Naive thymus-derived CD4-positive, alpha-beta T cell (primary cell): ENCODE results near the gene RADX. TPM values are rescaled to one million over a fixed set of nuclear protein-coding genes. Genes with fewer than 3 reads are reported as not detected.
"Not testable (repeated sequence)": the region's sequence is repeated elsewhere in the genome, so short reads cannot be mapped to it uniquely, and the experiment has no call there.

ENCODE experiments used
- ATAC-seq: fragments of 150-1000 bp; cut with Tn5 transposase; 2 replicates; pipeline ENCODE4 v1.10.0; 2021; ENCODE audit warnings: mild to moderate bottlenecking, moderate library complexity
- CTCF ChIA-PET: fragments of 350-600 bp; sonication (Branson Sonifier 250); formaldehyde crosslinking; loops from one replicate; lab custom pipeline; 2021; ENCODE audit warnings: antibody characterized with exemption; lab: Charles Lee
- POLR2A ChIA-PET: fragments of 350-600 bp; sonication (Branson Sonifier 250); formaldehyde crosslinking; loops from one replicate; lab custom pipeline; 2021; ENCODE audit warnings: antibody characterized with exemption, inconsistent platforms; lab: Charles Lee
- DNase-seq, 9 donors: peaks; one replicate each; pipeline versions ENCODE4 v3.0.0 to v3.0.0-alpha.2; 2020 to 2022; ENCODE audit warnings: mixed read lengths in 1 of 9
- H3K27ac ChIP-seq: one replicate; pipeline ENCODE4 v1.7.0; 2013; ENCODE audit warnings: mild to moderate bottlenecking, low read depth, low read length, moderate library complexity
- H3K27me3 ChIP-seq, 2 donors: one replicate each; pipeline ENCODE4 v1.7.0; 2013; ENCODE audit warnings: low read length in 2 of 2, mild to moderate bottlenecking in 2 of 2, moderate library complexity in 2 of 2; ENCODE audit not compliant: control insufficient read depth in 2 of 2, insufficient read depth in 2 of 2
- H3K36me3 ChIP-seq, 3 experiments: 1 replicate in 2 of 3; 2 replicates in 1 of 3; pipeline ENCODE4 v1.7.0; 2013; ENCODE audit warnings: low read length in 3 of 3, mild to moderate bottlenecking in 3 of 3, moderate library complexity in 1 of 3; ENCODE audit not compliant: insufficient read depth in 3 of 3, control insufficient read depth in 2 of 3
- H3K4me1 ChIP-seq, 2 donors: one replicate each; pipeline ENCODE4 v1.7.0; 2013; ENCODE audit warnings: low read length in 2 of 2, mild to moderate bottlenecking in 2 of 2, moderate library complexity in 1 of 2; ENCODE audit not compliant: control insufficient read depth in 2 of 2, insufficient read depth in 2 of 2
- H3K4me3 ChIP-seq: 2 replicates; pipeline ENCODE4 v1.7.0; 2013; ENCODE audit warnings: mild to moderate bottlenecking, low read length
- H3K9me3 ChIP-seq, 3 experiments: 1 replicate in 2 of 3; 2 replicates in 1 of 3; pipeline ENCODE4 v1.7.0; 2013; ENCODE audit warnings: low read length in 3 of 3; ENCODE audit not compliant: control insufficient read depth in 2 of 3
- H3K27ac Mint-ChIP-seq, 9 donors: one replicate each; pipeline ENCODE4 v1.8.0; 2020 to 2022; ENCODE audit warnings: mixed read lengths in 9 of 9, mild to moderate bottlenecking in 8 of 9, moderate library complexity in 5 of 9, inconsistent platforms in 2 of 9
- H3K27me3 Mint-ChIP-seq, 5 donors: one replicate each; pipeline ENCODE4 v1.8.0; 2021 to 2022; ENCODE audit warnings: mixed read lengths in 5 of 5, mild to moderate bottlenecking in 1 of 5
- H3K36me3 Mint-ChIP-seq, 5 donors: one replicate each; pipeline ENCODE4 v1.8.0; 2020 to 2022; ENCODE audit warnings: mixed read lengths in 5 of 5, mild to moderate bottlenecking in 3 of 5, inconsistent platforms in 1 of 5
- H3K4me1 Mint-ChIP-seq, 7 donors: one replicate each; pipeline ENCODE4 v1.8.0; 2020 to 2022; ENCODE audit warnings: mixed read lengths in 7 of 7, mild to moderate bottlenecking in 3 of 7, inconsistent platforms in 1 of 7
- H3K4me3 Mint-ChIP-seq, 10 donors: one replicate each; pipeline ENCODE4 v1.8.0; 2020 to 2022; ENCODE audit warnings: mild to moderate bottlenecking in 10 of 10, mixed read lengths in 10 of 10, moderate library complexity in 6 of 10, inconsistent platforms in 2 of 10
- H3K9me3 Mint-ChIP-seq, 11 donors: one replicate each; pipeline ENCODE4 v1.8.0; 2020 to 2022; ENCODE audit warnings: mixed read lengths in 11 of 11, mild to moderate bottlenecking in 4 of 11, inconsistent platforms in 1 of 11, moderate library complexity in 1 of 11
- intact Hi-C, 2 donors: fragments of 100-400 bp; cut with micrococcal nuclease; formaldehyde crosslinking; loops; one replicate each; pipeline ENCODE4 v1.15.1; 2023
- polyA plus RNA-seq, 2 donors: library from polyadenylated mRNA; unstranded; fragments of 300-500 nt; fragmentation: Illumina TruSeq; gene quantifications; one replicate each; pipeline ENCODE4 v1.2.3, GENCODE V29; 2021
- total RNA-seq, 6 experiments: library from RNA in 5 of 6; stranded (reverse) in 5 of 6; gene quantifications; 1 replicate in 5 of 6; 2 replicates in 1 of 6; pipeline ENCODE4 v1.2.3 and lab custom pipeline; 2021 to 2026

Gene RADX
- total and polyA plus RNA-seq, 7 experiments from 2014 or later = 2.4 to 12.7 (median 10.4) TPM

GRCh38 chrX:106653625-106654024 lies 41.8 kb downstream of the RADX start:
- H3K4me1 Mint-ChIP-seq, H3K9me3 ChIP-seq, H3K27me3 Mint-ChIP-seq, ATAC-seq, POLR2A ChIA-PET, H3K4me1 ChIP-seq, H3K9me3 Mint-ChIP-seq, intact Hi-C loops, CTCF ChIA-PET, H3K4me3 Mint-ChIP-seq, H3K27me3 ChIP-seq, H3K4me3 ChIP-seq, H3K27ac Mint-ChIP-seq, DNase-seq, H3K27ac ChIP-seq, H3K36me3 ChIP-seq: not testable (repeated sequence)
- H3K36me3 Mint-ChIP-seq = peaks cover 4 to 36% (median 13%) of the 10 kb centered on the region in 5 donors

DNA sequence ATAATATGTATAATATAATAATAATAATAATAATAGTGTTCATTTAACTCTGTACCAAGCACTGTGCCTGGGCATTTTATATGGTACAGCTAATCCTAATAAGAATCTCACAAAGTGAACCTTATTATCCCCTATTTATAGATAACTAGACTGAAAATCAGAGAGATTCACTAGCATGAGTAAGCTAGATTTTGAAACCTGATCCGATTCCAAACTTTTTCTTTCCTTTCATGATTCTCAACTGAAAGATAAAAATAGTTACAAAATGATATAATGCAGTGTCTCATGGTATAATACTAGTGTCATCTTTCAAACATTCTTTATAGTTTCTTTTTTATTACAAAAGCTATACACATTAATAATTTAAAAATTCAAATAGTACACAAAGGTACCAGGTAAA lies 58.9 kb downstream of the RADX start:
- no peaks in the 10 kb centered on the region for H3K9me3 ChIP-seq
- H3K4me1 ChIP-seq = no peaks in the 10 kb centered on the region
- DNase-seq (no peak), ATAC-seq (no peak)
- H3K27ac Mint-ChIP-seq = no peak overlapping the region
- no peak overlapping the region for H3K4me3 ChIP-seq
- intact Hi-C loops = no loop called here
- H3K27ac ChIP-seq = no peak overlapping the region
- no peaks in the 10 kb centered on the region for H3K36me3 ChIP-seq
- H3K36me3 Mint-ChIP-seq = peaks cover 0 to 15% (median 1%) of the 10 kb centered on the region in 5 donors
- POLR2A ChIA-PET = no interaction called here
- no peaks in the 10 kb centered on the region for H3K27me3 ChIP-seq
- CTCF ChIA-PET = no interaction called here
- H3K9me3 Mint-ChIP-seq = no peaks in the 10 kb centered on the region
- no peaks in the 10 kb centered on the region for H3K27me3 Mint-ChIP-seq
- H3K4me3 Mint-ChIP-seq = no peak overlapping the region
- no peaks in the 10 kb centered on the region for H3K4me1 Mint-ChIP-seq

DNA sequence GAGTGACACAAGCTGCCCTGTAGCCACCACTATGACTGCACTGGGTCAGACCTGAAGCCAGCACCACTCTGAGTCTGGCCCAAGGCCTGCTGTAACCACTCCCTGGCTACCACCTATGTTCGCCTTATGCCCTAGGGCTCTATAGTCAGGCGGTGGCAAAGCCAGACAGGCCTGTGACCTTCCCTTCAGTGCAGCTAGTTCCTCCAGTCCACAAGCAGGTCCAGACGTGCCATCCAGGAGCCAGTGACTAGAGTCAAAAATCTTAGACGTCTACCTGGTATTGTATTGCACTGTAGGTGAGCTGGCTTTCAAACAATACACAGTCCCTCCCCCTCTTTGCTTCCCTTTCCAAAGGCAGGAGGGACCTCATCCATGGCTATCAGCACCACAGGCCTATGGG lies 60.7 kb downstream of the RADX start:
- Mint-ChIP-seq H3K9me3 (no peaks in the 10 kb centered on the region), H3K36me3 (peaks cover 0 to 15% (median 1%) of the 10 kb centered on the region in 5 donors), H3K27ac (peak overlapping the region in 1 of 9 donors; percentile 46), H3K4me3 (no peak overlapping the region), H3K27me3 (no peaks in the 10 kb centered on the region), H3K4me1 (no peaks in the 10 kb centered on the region)
- no peak overlapping the region for H3K4me3 ChIP-seq
- ChIA-PET POLR2A (no interaction called here), CTCF (no interaction called here)
- ATAC-seq (no peak), DNase-seq (no peak)
- H3K9me3 ChIP-seq = no peaks in the 10 kb centered on the region
- H3K4me1 ChIP-seq = no peaks in the 10 kb centered on the region
- intact Hi-C loops = no loop called here
- H3K36me3 ChIP-seq = no peaks in the 10 kb centered on the region
- H3K27ac ChIP-seq = no peak overlapping the region
- H3K27me3 ChIP-seq = no peaks in the 10 kb centered on the region

- Histone ChIP-seq H3K27ac (no peak overlapping the region), H3K4me1 (no peaks in the 10 kb centered on the region), H3K4me3 (no peak overlapping the region), H3K36me3 (no peaks in the 10 kb centered on the region), H3K9me3 (no peaks in the 10 kb centered on the region), H3K27me3 (no peaks in the 10 kb centered on the region)
- H3K36me3 Mint-ChIP-seq = peaks cover 0 to 3% (median 0%) of the 10 kb centered on the region in 5 donors
- peaks cover 0 to under 1% (median 0%) of the 10 kb centered on the region in 5 donors for H3K27me3 Mint-ChIP-seq
- CTCF ChIA-PET = no interaction called here
- intact Hi-C loops = no loop called here
- no peaks in the 10 kb centered on the region for H3K4me1 Mint-ChIP-seq
- peaks cover 0 to 10% (median 0%) of the 10 kb centered on the region in 11 donors for H3K9me3 Mint-ChIP-seq
- no peak overlapping the region for H3K4me3 Mint-ChIP-seq
- ATAC-seq (no peak), DNase-seq (no peak)
- no peak overlapping the region for H3K27ac Mint-ChIP-seq
- POLR2A ChIA-PET = no interaction called here
Measured at GRCh38 chrX:106680716-106681115, 68.9 kb downstream of the RADX start.

DNA sequence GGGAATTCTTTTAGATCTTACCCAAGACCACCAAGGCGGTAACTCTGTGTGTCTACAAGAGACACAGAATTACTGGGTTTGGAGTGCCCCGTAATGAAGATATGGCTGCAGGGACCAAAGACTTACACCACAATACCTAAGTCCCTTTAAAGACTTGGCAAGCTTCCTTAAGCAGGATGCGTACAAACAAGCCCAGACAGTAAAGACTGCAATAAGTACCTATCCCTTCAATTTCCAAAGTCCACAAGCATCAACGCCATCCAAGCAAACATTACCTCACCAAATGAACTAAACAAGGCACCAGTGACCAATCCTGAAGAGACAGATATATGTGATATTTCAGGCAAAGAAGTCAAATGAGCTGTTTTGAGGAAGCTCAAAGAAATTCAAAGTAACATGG lies 72.4 kb downstream of the RADX start:
- Mint-ChIP-seq H3K9me3 (peaks cover 0 to 10% (median 2%) of the 10 kb centered on the region in 11 donors), H3K36me3 (peaks cover 0 to 3% (median 0%) of the 10 kb centered on the region in 5 donors), H3K4me1 (no peaks in the 10 kb centered on the region), H3K4me3 (no peak overlapping the region), H3K27me3 (peaks cover 0 to 6% (median 0%) of the 10 kb centered on the region in 5 donors), H3K27ac (no peak overlapping the region)
- Histone ChIP-seq H3K4me3 (no peak overlapping the region), H3K27me3 (no peaks in the 10 kb centered on the region), H3K36me3 (no peaks in the 10 kb centered on the region), H3K27ac (no peak overlapping the region), H3K9me3 (no peaks in the 10 kb centered on the region), H3K4me1 (no peaks in the 10 kb centered on the region)
- intact Hi-C loops = no loop called here
- no peak for ATAC-seq
- ChIA-PET CTCF (no interaction called here), POLR2A (no interaction called here)
- no peak for DNase-seq

DNA sequence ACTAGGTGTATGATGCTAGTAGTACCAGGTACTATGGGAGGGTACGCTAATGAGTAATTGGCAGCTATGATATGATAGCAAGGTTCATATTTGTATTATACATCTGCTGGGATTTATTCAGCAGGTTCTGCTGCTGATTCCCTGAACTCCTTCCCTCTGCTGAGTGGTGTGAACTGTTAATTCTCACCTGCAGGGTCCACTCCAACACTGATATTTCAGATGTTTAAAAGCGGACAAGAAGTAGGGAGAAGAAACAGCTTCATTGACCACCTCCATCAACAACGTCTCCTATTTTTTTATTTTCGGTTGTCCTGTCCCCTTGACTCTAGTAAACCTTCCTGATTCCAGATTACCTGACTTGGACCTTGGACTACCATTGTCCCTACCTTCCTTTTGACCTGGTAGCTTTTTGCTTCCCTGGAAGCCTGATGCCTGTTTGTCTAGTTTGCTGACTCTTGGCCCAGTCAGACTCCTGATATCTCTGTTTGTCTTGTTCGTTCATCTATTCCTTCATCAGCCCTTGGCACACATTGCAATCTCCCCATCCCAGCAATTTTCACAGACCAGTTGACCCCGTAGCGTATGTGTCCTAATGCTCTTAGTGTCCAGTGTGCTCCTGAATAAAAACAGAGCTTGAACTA lies 80.8 kb downstream of the RADX start:
- ATAC-seq = no peak
- Mint-ChIP-seq H3K27me3 (peaks cover 3 to 15% (median 7%) of the 10 kb centered on the region in 5 donors), H3K36me3 (no peaks in the 10 kb centered on the region), H3K9me3 (peaks cover 0 to 2% (median 0%) of the 10 kb centered on the region in 11 donors), H3K4me1 (peaks cover 0 to 2% (median 0%) of the 10 kb centered on the region in 7 donors), H3K4me3 (no peak overlapping the region), H3K27ac (no peak overlapping the region)
- Histone ChIP-seq H3K4me3 (no peak overlapping the region), H3K4me1 (no peaks in the 10 kb centered on the region), H3K27me3 (no peaks in the 10 kb centered on the region), H3K27ac (no peak overlapping the region), H3K36me3 (no peaks in the 10 kb centered on the region), H3K9me3 (no peaks in the 10 kb centered on the region)
- POLR2A ChIA-PET = no interaction called here
- intact Hi-C loops = no loop called here
- no peak for DNase-seq
- CTCF ChIA-PET = no interaction called here

- peaks cover 3 to 18% (median 7%) of the 10 kb centered on the region in 5 donors for H3K27me3 Mint-ChIP-seq
- intact Hi-C loops = no loop called here
- no peaks in the 10 kb centered on the region for H3K4me1 ChIP-seq
- no peak overlapping the region for H3K4me3 ChIP-seq
- H3K4me1 Mint-ChIP-seq = peaks cover 0 to 2% (median 0%) of the 10 kb centered on the region in 7 donors
- no peak for DNase-seq
- ATAC-seq = no peak
- peaks cover 0 to 4% (median 0%) of the 10 kb centered on the region in 11 donors for H3K9me3 Mint-ChIP-seq
- H3K4me3 Mint-ChIP-seq = no peak overlapping the region
- no peaks in the 10 kb centered on the region for H3K9me3 ChIP-seq
- H3K27ac Mint-ChIP-seq = no peak overlapping the region
- H3K36me3 Mint-ChIP-seq = no peaks in the 10 kb centered on the region
- ChIA-PET CTCF (no interaction called here), POLR2A (no interaction called here)
- no peak overlapping the region for H3K27ac ChIP-seq
- H3K36me3 ChIP-seq = no peaks in the 10 kb centered on the region
- no peaks in the 10 kb centered on the region for H3K27me3 ChIP-seq
Measured at GRCh38 chrX:106696502-106696901, 84.7 kb downstream of the RADX start.
